SK-N-MC (cell line): ENCODE data around the gene TM9SF1.

Source experiments
- DNase-seq: peaks from one replicate; pipeline ENCODE4 v3.0.0-alpha.2; 2011; ENCODE audit warnings: low read depth, low spot score
- H3K27ac ChIP-seq: fragments of 200-600 bp; sonication (generic); 2 replicates; pipeline ENCODE4 v1.5.1; 2016; ENCODE audit warnings: mixed run types
- H3K36me3 ChIP-seq: fragments of 200-600 bp; sonication (generic); 2 replicates; pipeline ENCODE4 v1.6.1; 2017; ENCODE audit warnings: antibody characterized with exemption, low read length, mixed read lengths; ENCODE audit not compliant: insufficient read depth
- H3K4me3 ChIP-seq: fragments of 200-600 bp; sonication (generic); 2 replicates; pipeline ENCODE4 v1.5.1; 2016
- H3K9ac ChIP-seq: fragments of 200-600 bp; sonication (generic); 2 replicates; pipeline ENCODE4 v1.8.0; 2017; ENCODE audit warnings: mixed run types, mixed read lengths; ENCODE audit not compliant: insufficient read length
- H3K9me3 ChIP-seq: fragments of 200-600 bp; sonication (generic); 2 replicates; pipeline ENCODE4 v1.6.1; 2017; ENCODE audit warnings: low read depth, mild to moderate bottlenecking, antibody characterized with exemption, low read length, moderate library complexity, mixed read lengths
- EZH2 ChIP-seq: fragments of 200-600 bp; sonication (generic); IDR thresholded peaks from one replicate; pipeline ENCODE4 v1.6.1; 2017; ENCODE audit warnings: antibody characterized with exemption
- FOXP2 ChIP-seq: optimal IDR thresholded peaks from 2 replicates; pipeline ENCODE3; 2011; ENCODE audit warnings: mild to moderate bottlenecking, moderate library complexity; ENCODE audit not compliant: insufficient read depth; ENCODE audit errors: extremely low read length, control extremely low read depth
- POLR2AphosphoS5 ChIP-seq: IDR thresholded peaks from 2 replicates; pipeline ENCODE4 v1.6.1; 2012; ENCODE audit warnings: mild to moderate bottlenecking, low read depth, low read length, borderline replicate concordance

Gene TM9SF1

DNA sequence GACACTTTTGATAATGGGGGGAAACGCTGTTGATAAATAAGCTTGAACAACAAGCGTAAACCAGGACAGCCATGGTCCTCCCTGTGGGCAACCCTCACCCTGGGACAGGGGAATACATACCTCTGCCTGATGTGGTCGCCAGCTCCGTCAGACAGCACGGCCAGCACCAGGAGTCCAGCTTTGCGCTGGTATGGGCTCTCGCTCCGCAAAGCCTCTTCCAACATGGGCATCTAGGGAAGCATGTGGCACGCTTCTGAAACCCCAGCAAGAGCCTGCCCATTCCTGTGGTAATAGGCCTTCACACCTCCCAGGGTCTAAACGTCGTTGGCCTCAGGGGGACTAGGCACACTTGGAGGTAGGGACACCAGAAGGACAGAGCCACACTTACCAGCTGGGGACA is 9.5 kb downstream of the TM9SF1 start:
- H3K36me3 ChIP-seq: peaks cover 60% of the 10 kb centered on the region
- no peak for DNase-seq
- no peaks in the 10 kb centered on the region for H3K9me3 ChIP-seq
- no peak overlapping the region for H3K9ac ChIP-seq
- H3K4me3 ChIP-seq: no peak overlapping the region
- no peak for TF ChIP-seq POLR2AphosphoS5
- TF ChIP-seq EZH2: no peak
- no peak for TF ChIP-seq FOXP2
- H3K27ac ChIP-seq: no peak overlapping the region

DNA sequence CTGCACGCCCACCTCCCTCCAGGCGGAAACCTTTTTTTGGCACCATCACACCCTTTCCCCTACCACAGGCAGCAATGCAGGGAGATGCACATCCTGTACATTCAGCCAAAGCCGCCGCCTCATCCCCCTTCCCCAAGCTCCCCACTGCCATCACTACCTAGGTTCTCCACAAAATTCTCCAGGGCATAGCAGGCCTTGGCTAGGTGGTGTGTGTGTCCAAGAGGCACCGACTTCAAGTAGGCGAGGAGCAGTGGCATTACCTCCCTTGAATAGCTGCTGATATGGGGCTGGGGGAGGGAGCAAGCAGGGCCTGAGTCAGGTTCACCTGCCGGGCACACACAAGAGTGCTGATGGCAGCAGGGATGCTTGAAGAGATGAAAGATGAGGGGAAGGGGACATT is 10.2 kb downstream of the TM9SF1 start:
- no peak for DNase-seq
- no peak overlapping the region for H3K4me3 ChIP-seq
- TF ChIP-seq FOXP2: no peak
- H3K9me3 ChIP-seq: no peaks in the 10 kb centered on the region
- no peak overlapping the region for H3K9ac ChIP-seq
- H3K27ac ChIP-seq: no peak overlapping the region
- H3K36me3 ChIP-seq: peaks cover 67% of the 10 kb centered on the region

DNA sequence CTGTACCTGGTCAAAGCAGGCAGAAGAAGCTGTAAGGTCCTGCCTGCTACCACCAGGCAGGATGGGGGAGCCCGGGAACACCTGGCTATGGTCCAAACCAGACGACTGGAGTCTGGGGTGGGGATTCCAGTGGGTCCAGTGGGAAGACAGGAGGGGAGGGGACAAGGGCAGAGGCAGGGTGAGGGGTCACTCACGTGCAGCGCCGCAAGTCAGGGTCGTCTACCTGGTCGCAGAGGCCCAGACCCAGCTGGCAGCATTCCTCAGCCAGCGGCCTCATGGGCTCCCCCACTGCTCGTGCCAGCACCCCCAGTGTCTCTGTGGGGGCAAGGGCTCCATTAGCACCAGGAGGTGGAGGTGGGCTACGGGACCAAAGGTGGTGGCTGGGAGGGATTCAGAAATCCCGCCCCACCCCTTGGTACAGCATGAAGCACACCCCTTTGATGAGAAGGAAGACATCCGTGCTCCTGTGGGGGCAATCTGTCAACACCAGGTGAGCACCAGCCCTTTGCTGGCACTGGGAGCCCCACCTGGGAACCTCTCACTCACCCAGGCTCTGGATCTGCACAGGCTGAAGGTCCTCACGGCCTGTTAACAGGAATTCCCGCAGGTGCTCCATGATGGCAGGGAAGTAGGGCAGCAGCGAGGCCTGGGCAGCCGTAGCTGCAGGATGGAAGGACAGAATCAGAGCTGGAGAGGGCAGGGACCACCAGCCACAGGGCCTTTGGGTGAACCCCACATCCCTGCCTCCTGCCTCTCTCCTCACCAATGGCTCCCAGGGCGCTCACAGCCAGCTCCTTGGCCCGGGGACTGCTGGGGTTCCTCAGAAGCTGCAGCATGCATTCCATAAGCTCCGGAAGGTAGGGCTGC is 10.9 kb downstream of the TM9SF1 start:
- Histone ChIP-seq H3K4me3 (no peak overlapping the region), H3K9ac (no peak overlapping the region), H3K36me3 (peaks cover 74% of the 10 kb centered on the region), H3K27ac (no peak overlapping the region), H3K9me3 (no peaks in the 10 kb centered on the region)
- DNase-seq: no peak
- TF ChIP-seq POLR2AphosphoS5 (no peak), EZH2 (no peak), FOXP2 (no peak)

DNA sequence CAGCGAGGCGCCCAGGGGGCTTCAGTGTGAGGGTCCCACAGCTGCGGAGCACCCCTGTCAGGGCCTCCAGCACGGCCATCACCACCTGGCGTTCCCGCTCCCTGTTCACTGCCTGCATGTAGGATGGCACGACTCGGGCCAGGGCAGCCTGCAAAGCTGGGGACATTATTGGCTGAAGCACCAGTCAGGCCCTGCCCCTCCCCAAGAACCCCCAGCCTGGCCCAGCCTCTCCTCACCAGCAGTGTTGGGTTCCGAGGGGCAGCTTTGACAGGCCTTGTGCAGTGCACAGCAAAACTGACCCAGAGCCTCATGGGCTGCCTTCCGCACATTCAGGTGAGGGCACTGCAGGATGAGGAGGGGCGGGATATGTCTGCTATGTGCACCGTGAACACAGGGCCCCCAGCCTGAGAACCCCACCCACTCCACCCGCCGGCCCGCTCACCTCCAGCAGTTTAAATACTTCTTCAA is 12.2 kb downstream of the TM9SF1 start:
- Histone ChIP-seq H3K9me3 (no peaks in the 10 kb centered on the region), H3K4me3 (no peak overlapping the region), H3K36me3 (peaks cover 75% of the 10 kb centered on the region), H3K27ac (no peak overlapping the region), H3K9ac (no peak overlapping the region)
- no peak for DNase-seq
- no peak for TF ChIP-seq POLR2AphosphoS5
- no peak for TF ChIP-seq EZH2
- no peak for TF ChIP-seq FOXP2

DNA sequence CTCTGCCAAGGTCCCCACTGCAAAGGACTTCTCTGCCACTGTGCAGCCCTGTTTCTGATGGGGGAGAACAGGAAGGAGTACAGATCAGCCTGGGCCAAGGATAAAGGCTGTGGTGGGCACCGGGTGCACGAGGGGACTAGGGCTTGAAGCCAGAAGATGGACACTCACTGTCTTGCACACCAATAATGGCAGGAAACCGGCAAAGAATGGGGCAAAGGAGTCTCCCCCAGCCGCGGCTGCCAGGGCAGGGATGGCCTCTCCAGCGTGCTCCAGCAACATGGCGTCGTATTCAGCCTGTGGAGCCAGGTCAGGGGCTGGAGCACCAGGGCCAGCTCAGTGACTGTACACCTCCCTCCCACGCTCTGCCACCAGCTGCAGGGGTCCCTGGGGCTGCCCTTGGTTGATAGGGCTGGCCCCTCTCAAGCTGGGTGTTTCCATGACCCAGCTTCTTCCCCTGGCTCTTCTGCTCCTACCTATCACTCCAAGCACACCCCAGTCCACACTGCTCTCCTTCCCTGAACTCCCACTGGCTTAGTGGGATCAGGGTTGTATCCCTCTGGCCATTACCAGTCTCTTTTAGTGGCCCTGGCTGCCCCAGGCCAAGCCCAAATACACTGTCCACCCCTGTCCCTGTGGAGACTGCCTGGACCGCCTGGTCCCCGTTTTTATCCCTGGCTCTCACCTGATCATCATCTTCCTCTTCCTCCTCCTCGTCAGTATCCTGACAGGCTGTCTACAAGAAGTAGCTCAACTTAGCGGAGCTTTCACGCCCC is 12.9 kb downstream of the TM9SF1 start:
- Histone ChIP-seq H3K27ac (no peak overlapping the region), H3K36me3 (peaks cover 75% of the 10 kb centered on the region)

DNA sequence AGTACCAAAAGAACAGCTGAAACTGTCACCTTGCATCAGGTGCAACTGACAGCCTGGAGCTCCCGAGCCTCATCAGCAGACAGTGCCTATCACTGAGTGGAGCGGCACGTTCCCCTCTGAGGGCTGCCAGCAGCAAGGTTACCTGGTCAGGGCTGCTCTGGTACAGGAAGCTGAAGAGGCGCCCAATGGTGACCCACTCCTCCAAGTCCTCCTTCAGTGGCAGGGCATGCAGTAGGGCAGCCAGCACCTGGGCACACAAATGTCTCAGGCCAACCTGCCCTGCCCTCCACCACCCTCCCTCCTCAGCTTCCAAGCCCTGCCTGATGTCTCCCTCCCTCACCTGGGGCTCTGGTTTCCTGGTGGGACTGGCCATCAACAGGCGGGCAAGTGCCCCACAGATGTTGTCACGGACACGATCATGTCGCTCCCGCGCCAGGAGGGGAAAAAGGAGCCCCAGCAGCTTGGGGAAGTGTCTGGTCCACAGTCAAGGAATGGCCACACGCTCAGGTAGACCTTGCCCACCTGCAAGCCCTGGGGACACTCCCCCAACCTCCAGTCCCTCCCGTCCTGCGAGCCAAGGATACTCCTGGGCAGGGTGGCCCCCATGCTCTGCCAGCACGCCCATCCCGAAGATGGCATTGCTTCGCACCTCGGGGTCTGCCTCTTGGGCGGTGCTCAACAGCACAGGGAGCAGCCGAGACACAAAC is 13.7 kb downstream of the TM9SF1 start:
- no peak overlapping the region for H3K4me3 ChIP-seq
- H3K9ac ChIP-seq: no peak overlapping the region
- H3K36me3 ChIP-seq: peaks cover 68% of the 10 kb centered on the region
- no peak for DNase-seq
- H3K27ac ChIP-seq: no peak overlapping the region
- TF ChIP-seq FOXP2 (no peak), EZH2 (no peak), POLR2AphosphoS5 (no peak)
- H3K9me3 ChIP-seq: no peaks in the 10 kb centered on the region

More for the DNA sequence above, 12.9 kb downstream of the TM9SF1 start:
- no peak for TF ChIP-seq EZH2
- H3K4me3 ChIP-seq: no peak overlapping the region
- no peak overlapping the region for H3K9ac ChIP-seq
- DNase-seq: no peak
- H3K9me3 ChIP-seq: no peaks in the 10 kb centered on the region

DNA sequence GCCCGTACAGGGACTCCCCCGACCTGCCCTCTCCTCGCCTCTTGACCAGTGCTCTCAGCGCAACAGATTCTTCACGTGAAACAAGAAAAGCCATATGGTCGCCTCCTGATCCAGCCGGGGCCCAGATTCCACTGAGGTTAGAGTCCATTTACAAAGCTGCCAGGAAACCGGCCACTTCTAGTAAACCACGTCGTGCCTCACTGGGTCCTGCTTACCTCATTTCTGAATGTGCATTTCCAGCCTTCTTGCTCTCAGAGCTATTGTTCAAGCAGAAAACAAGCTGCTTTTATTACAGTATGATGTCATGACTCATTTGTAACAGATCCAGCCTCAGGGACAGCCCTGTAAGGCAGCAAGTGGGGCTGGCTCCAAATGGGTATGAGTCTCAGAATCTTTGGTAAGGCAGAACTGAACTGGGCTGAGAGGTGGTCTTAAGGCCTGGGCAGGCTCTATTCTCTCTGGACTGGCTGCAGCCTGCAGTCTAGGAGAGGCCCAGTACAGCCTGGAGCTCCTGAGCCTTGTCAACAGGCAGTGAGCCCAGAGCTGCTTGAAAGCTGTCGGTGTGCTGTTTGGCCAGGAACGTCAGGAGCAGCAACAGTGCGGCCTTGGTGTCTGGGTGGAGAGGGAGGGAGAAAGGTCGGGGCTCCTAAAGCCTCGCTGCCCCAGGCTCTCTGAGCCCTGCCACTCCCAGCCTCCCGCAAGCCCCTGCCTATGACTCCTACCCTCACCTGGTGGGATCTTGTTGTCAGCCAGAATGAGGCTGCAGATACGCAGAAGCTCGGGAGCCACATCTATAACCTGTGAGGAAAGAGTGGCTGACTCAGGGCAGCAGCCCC is 15.1 kb downstream of the TM9SF1 start:
- no peak for DNase-seq
- peaks cover 54% of the 10 kb centered on the region; the same call in 1 of the 2 replicates for H3K36me3 ChIP-seq
- H3K27ac ChIP-seq: no peak overlapping the region
- H3K9ac ChIP-seq: no peak overlapping the region
- no peak for TF ChIP-seq POLR2AphosphoS5
- TF ChIP-seq EZH2: no peak
- no peak for TF ChIP-seq FOXP2
- no peaks in the 10 kb centered on the region for H3K9me3 ChIP-seq
- H3K4me3 ChIP-seq: no peak overlapping the region
